GM18867 (cell line): Measurements from ENCODE around the gene YWHAE.
"Not testable (repeated sequence)": the region's sequence is repeated elsewhere in the genome, so short reads cannot be mapped to it uniquely, and the experiment has no call there.

ENCODE experiments used
- ATAC-seq: cut with Tn5 transposase; IDR thresholded peaks from one replicate; pipeline ENCODE4 v1.9.1; 2021; ENCODE audit warnings: mild to moderate bottlenecking, moderate library complexity; ENCODE audit not compliant: unreplicated experiment

The YWHAE gene

GRCh38 chr17:1413281-1413791 lies 13.3 kb upstream of the YWHAE start:
- ATAC-seq = no peak

- ATAC-seq = no peak
Observed at GRCh38 chr17:1412185-1413110, 12.4 kb upstream of the YWHAE start.

DNA sequence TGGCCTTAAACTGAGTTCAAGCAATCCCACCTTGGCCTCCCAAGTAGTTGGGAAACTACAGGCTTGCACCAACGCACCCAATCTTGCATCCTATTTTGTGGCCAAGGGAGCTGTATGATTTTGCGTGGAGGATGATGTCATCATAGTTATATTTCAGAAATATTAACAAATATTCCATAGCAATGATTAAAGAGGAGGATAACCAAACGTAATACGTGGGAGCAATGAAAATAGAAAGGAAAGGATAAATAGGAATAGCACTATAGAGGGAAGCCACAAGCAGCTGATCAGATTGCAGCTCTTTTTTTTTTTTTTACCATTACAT lies 2.2 kb upstream of the YWHAE start:
- no peak for ATAC-seq

DNA sequence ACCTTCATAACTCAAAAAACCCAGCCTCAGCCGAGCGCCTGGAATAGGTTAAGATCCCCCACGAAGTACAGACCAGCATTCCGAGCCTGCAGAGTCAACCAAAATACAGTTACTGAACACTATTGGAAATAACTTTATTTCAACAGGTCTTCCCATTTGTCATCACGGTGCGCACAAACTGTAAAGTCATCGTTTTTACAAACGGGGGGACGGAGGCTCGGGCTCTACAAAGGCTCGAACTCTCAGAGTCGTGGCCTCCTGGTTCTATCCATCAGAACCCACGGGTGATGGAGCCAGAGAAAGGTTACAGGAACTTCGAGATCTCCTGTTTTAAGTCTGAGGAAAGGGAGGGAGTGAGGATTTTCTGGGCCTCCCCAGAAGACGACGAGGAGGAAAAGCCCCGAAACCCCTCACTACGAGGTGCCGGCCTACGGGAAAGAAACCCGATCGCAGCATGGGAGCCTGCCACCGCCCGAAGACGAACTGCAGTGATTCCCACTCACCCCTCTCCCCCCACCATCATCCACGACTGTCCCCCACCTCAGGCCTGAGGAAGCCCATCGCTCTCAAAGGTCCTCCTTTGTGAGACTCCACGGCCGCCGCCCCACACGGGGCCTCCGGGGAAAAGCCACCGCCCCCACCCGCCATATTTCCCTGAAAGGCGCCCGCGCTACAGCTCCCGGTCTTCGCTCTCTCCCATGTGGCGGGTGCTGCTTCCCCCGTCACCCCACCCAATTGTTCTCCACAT lies 917 bp downstream of the YWHAE start:
- ATAC-seq = peak; percentile 28

DNA sequence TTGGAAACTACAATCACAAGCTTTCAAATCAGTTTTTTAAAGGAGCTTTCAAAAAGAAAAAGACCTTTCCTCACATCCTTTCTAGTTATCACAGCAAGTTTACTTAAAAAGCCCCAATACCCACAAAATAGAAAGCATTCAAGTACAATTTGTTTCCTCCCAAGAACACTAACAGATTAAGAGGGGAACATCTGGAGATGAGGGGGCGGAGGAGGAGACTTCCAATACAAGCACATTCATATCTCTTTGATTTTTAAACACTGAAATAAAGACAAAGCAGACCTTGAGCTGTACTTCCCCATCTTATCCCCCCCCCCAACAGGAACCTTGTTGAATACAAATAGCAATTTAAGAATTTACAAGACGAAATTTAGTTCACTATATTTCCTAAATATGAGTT lies 2.0 kb downstream of the YWHAE start:
- ATAC-seq = no peak

GRCh38 chr17:1395876-1396665 lies 4.0 kb downstream of the YWHAE start:
- ATAC-seq = not testable (repeated sequence)

DNA sequence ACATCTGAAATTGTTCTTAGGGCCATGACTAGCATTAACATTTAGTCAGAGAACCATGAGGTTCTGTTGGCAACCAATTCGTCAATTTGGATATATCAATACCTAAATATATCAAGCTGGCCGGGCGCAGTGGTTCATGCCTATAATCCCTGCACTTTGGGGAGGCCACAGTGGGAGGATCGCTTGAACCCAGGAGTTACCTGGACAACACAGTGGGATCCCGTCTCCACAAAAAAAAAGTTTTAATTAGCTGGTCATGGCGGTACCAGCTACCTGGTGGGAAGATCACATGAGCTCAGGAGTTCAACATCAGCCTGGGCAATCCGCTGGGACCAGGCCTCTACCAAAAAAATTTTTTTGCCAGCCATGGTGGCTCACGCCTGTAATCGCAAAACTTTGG lies 8.4 kb downstream of the YWHAE start:
- ATAC-seq = no peak

- no peak for ATAC-seq
Observed at GRCh38 chr17:1390432-1391367, 9.3 kb downstream of the YWHAE start.

- ATAC-seq = not testable (repeated sequence)
Observed at GRCh38 chr17:1387490-1388227, 12.4 kb downstream of the YWHAE start.

- ATAC-seq = not testable (repeated sequence)
Observed at GRCh38 chr17:1386675-1387190, 13.3 kb downstream of the YWHAE start.

DNA sequence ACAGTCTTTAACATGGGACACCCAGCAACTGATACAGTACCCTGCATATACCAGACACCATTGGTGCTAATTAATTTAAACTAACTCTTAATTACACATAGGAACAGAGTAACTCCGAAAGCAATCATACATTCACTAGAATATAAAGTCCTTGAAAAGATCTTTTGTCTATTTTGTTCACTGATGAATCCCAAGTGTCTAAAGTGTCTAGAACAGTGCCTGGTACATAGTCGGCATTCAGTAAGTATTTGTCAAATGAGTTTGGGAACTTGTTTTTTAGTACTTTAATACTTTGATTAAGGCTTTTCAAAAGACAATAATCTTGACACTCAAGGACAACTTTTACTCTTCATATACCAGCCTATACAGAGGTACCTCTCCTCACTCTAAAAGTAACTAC lies 13.8 kb downstream of the YWHAE start:
- no peak for ATAC-seq

DNA sequence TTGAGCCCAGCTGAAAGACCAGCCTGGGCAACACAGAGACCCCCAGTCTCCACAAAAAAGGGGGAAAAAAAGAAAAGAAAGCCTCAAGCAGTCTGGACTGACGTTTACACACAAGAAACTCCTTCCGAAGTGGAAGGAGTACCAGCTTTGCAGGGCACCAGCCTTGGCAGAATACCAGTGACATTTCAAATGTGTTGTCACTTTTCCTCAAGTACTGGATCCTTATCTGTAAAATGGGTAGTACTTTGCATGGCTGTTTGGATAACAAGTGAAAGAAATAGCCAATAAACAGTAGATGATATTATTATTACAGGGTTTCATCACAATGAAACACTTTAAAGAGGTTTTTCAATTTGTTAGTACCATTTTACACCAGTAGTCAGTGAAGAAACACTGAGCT lies 14.2 kb downstream of the YWHAE start:
- no peak for ATAC-seq

DNA sequence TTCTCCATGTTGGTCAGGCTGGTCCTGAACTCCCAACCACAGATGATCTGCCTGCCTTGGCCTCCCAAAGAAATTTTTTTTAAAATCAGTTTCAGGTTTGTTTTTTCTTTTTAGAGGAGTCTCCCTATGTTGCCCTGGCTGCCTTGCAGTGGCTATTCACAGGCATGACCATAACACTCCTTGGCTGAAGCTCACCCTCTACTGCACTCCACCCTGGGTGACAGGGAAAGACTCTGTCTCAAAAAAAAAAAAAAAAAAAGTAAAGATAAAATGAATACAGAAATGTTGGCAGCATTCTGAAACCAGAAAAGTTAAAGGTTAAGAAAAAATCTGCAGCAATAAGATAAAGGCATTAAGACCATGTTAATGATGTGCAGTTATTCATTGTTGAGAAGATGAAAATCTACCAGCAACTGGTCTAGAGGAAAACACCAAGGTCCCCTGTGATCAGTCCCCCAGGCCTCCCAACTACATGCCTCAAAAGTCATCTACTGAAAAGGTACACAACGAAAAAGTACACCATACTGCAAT lies 15.1 kb downstream of the YWHAE start:
- no peak for ATAC-seq

- ATAC-seq = no peak
Observed at GRCh38 chr17:1379930-1380313, 20.1 kb downstream of the YWHAE start.

GRCh38 chr17:1379208-1379929 lies 20.7 kb downstream of the YWHAE start:
- no peak for ATAC-seq

- not testable (repeated sequence) for ATAC-seq
Observed at GRCh38 chr17:1378476-1378860, 21.6 kb downstream of the YWHAE start.

DNA sequence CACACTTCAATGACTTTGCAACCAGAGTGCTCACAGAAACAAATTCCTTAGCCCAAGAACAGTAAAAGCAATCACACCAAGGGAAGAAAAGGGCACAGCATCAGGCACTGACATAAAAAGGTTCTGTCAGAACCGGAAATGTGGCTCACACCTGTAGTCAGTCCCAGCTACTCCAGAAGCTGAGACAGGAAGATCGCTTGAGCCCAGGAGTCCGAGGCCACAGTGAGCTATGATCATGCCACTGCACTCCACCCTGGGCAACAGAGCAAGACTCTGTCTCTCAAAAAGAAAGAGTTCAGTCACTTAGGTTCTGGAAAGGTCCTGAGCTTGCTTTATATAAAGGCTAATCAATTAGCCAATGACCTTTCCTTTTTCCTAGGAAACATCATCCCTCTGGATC lies 22.7 kb downstream of the YWHAE start:
- ATAC-seq = no peak

GRCh38 chr17:1376061-1376460 lies 24.0 kb downstream of the YWHAE start:
- no peak for ATAC-seq
